ENCODE data around the gene BIRC7.

GRCh38 chr20:63244468-63244867 is 8.8 kb downstream of the BIRC7 start:
- TF ChIP-seq FOXM1 (IDR thresholded peaks at IDR 0.05; ENCODE audit: borderline replicate concordance) (no peak), TARDBP (IDR thresholded peaks at IDR 0.05) (no peak), BHLHE40 (IDR thresholded peaks at IDR 0.05; ENCODE audit: borderline replicate concordance) (no peak), LEF1 (IDR thresholded peaks at IDR 0.05; ENCODE audit: borderline replicate concordance) (no peak), ARNT (IDR thresholded peaks at IDR 0.05) (no peak), ZNF384 (IDR thresholded peaks at IDR 0.05) (no peak), SP1 (IDR thresholded peaks at IDR 0.05) (no peak), CTBP1 (IDR thresholded peaks at IDR 0.05; ENCODE audit: borderline replicate concordance) (no peak), FOXA1 (IDR thresholded peaks at IDR 0.05) (no peak), FOXK2 (IDR thresholded peaks at IDR 0.05) (no peak)
- TF ChIP-seq, protein P1, sequence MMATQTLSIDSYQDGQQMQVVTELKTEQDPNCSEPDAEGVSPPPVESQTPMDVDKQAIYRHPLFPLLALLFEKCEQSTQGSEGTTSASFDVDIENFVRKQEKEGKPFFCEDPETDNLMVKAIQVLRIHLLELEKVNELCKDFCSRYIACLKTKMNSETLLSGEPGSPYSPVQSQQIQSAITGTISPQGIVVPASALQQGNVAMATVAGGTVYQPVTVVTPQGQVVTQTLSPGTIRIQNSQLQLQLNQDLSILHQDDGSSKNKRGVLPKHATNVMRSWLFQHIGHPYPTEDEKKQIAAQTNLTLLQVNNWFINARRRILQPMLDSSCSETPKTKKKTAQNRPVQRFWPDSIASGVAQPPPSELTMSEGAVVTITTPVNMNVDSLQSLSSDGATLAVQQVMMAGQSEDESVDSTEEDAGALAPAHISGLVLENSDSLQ (IDR thresholded peaks at IDR 0.05) = no peak

All from HEK293T (cell line).